ENCODE measurements around the gene KCNJ6.

Gene KCNJ6

DNA sequence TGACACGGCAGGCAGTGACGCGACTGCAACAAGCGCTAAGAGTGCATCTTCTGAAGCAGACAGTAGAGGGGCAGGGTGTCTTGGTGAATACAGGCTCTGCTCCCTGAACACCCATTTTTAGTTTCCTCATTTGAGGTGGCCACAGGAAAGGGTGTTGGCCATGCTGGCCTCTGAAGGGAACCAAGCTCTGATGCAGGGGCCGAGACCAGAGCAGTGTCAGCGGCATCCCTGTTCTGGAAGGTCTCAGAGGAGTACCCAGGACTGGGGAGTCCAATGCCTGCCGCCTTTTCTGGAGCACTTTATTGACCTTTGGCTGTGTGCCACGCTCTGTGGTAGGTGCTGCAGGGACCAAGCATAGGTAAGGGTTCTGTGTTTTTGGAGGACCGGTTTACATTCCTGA lies 100.4 kb downstream of the KCNJ6 start:
- DNase-seq (ENCODE audit: low spot score): no peak

- no peak for DNase-seq (ENCODE audit: low spot score)
These were observed 104.5 kb downstream of the KCNJ6 start for GRCh38 chr21:37811711-37812110.

DNA sequence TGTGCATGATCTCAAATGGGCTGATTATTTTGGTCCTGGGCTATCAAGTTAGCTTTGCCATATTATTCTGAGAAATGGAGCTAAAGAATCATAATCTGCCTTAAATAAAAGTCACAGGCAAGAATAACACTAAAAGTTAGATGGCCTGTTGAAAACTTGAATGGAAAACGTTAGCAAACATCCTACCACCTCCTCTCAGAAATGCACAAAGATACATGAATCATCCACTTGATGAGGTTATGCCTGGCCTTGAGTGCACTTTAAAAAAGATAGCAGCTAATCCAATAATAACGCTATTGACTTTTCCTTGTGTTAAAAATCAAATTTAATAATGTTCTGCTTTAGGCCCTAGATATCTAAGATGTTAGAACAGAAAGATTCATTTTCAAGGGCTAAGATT lies 108.0 kb downstream of the KCNJ6 start:
- DNase-seq (ENCODE audit: low spot score): no peak

DNA sequence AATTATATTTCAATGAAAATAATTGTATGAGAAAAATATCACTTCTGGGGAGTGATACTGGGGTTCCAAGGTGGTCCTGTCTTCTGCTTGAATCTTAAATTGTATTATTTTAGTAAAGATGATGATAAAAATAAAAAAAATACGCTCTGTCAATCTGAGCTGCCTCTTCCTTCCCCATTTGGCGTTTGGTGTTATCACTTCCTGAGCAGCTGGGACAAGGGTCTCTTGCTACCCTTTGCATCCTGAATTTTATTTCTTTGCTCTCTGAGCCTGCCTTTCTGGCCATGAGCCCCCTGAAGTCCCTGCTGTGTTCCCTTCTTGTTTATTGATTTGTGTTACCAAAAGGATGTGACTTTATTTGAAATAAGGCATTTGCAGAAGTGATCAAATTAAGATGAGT lies 111.0 kb downstream of the KCNJ6 start:
- DNase-seq (ENCODE audit: low spot score): no peak

DNA sequence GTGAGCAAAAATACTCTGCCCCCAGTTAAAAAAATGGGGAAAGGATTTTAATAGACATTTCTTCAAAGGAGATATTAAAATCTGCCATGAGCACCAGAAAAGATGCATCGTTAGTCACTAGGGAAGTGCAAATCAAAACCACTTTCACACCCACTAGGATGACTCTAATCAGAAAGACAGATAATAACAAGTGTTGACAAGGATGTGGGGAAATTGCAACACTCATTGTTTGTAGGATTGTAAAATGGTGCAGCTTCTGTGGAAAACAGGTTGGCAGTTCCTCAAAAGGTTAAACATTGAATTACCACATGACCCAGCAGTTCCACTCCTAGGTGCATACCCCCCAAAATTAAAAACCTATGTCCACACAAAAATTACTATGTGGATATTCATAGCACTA lies 112.3 kb downstream of the KCNJ6 start:
- no peak for DNase-seq (ENCODE audit: low spot score)

GRCh38 chr21:37803101-37803651 lies 113.1 kb downstream of the KCNJ6 start:
- DNase-seq (ENCODE audit: low spot score): no peak

- no peak for DNase-seq (ENCODE audit: low spot score)
These were observed 115.7 kb downstream of the KCNJ6 start for GRCh38 chr21:37800456-37801061.

- no peak for DNase-seq (ENCODE audit: low spot score)
These were observed 116.2 kb downstream of the KCNJ6 start for GRCh38 chr21:37800057-37800455.

- DNase-seq (ENCODE audit: low spot score): no peak
These were observed 116.8 kb downstream of the KCNJ6 start for GRCh38 chr21:37799211-37800056.

- DNase-seq (ENCODE audit: low spot score): no peak
These were observed 118.9 kb downstream of the KCNJ6 start for GRCh38 chr21:37797403-37797802.

- DNase-seq (ENCODE audit: low spot score): no peak
These were observed 120.2 kb downstream of the KCNJ6 start for GRCh38 chr21:37796011-37796410.

- DNase-seq (ENCODE audit: low spot score): no peak
These were observed 122.6 kb downstream of the KCNJ6 start for GRCh38 chr21:37793660-37794059.

GRCh38 chr21:37792046-37792445 lies 124.2 kb downstream of the KCNJ6 start:
- no peak for DNase-seq (ENCODE audit: low spot score)

DNA sequence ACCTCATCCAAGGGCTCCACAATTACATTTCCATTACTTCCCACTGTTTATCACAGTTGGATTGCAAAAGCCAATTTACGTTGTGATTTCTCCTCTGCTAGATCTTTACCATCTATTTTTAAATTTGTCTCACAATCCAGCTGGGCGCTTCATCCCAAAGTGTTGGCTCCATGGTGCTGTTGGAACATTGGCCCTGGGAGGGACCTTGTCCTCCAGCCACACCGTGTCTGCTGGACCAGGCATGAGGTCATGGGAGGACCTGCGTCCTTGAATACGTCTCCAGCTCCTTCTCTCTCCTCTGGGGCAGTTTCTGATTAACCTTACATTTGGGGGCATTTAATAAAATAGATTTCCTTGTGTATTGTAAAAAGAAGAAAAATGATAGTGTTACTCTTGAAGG lies 125.4 kb downstream of the KCNJ6 start:
- no peak for DNase-seq (ENCODE audit: low spot score)

DNA sequence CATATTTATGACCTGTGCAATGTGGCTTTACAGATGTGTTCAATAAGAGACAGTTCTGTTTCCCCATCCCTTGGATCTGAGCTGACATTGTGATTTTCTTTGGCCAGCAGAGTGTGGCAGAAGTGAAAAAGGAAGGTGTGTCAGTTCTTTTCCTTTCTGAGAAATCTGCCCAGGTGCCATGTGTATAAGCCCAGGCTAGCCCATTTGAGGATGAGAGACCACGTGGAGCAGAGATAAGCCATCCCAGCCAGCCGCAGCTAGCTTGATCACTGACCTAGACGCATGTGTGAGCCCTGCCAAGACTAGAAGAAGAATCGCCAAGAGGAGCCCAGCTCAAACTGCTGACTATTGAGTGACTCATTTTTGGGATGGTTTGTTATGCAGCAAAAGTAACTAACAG lies 127.8 kb downstream of the KCNJ6 start:
- DNase-seq (ENCODE audit: low spot score): no peak

DNA sequence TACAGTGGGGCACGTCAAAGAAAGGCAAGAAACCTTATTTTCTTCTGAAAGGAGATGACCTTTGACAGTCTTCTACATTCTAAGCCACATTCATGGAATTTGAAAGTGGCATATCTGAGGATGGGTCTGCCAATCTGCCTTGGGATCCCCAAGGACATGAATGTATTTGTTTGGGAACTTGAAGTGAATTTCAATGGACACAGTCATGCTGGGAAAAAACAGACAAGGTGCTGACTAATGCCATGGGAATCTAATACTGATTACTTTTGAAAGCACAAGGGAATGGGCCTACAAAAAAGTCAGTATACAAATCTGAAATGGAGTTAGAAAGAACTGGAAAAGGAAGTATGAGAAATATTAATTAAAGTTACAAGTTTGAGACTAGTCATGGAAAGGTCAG lies 128.8 kb downstream of the KCNJ6 start:
- peak; percentile 69 for DNase-seq (ENCODE audit: low spot score)

- DNase-seq (ENCODE audit: low spot score): no peak
These were observed 131.5 kb downstream of the KCNJ6 start for GRCh38 chr21:37784591-37785318.

- DNase-seq (ENCODE audit: low spot score): no peak
These were observed 133.2 kb downstream of the KCNJ6 start for GRCh38 chr21:37783016-37783415.

GRCh38 chr21:37780991-37781983 lies 135.0 kb downstream of the KCNJ6 start:
- no peak for DNase-seq (ENCODE audit: low spot score)

DNA sequence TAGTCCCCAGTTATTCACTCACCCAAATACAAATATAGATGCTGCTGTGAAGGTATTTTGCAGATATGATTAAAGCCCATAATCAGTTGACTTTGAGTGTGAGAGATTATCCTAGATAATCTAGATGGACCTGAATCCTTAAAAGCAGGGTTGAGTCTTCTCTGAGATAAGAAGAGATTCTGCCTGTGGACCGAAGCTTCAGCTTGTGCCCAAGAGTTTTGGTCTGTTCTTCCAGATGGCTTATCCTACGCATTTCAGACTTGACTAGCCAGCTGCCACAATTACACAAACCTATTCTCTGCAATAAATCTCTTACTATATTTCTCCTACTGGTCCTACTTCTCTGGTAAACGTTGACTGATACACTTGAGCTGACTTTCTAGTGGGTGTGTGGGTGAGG lies 145.1 kb downstream of the KCNJ6 start:
- no peak for DNase-seq (ENCODE audit: low spot score)

DNA sequence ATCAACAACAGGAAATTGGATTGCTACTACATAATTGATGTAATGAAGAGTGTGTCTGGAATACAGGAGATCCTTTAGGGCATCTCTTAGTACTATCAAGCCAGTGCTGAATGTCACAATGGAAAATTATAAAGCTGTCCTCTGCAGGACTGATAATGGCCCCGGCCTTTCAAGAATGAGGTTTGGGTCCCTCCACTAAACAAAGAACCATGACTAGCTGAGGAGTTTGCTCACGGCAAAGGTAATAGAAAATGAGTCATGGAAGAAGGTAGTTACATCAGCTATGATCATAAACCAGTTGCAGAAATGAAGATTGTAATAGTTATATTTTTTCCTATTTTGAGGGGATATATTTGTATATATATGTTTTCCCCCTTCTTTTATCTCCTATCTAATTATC lies 145.8 kb downstream of the KCNJ6 start:
- DNase-seq (ENCODE audit: low spot score): no peak

DNA sequence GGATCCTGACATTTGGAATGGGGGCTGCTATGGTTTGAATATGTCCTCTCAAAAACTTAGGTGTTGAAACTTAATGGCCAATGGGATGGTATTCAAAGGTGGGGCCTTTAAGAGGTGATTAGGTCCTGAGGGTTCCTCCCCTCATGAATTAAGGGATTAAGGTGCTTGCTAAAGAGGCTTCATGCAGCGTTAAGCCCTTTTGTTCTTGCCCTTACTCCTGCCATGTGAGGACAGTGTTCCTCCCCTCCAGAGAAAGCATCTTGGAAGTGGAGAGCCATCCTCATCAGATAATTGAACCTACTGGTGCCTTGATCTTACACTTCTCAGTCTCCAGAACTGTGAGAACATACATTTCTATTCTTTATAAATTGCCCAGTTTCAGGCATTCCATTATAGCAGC lies 146.6 kb downstream of the KCNJ6 start:
- DNase-seq (ENCODE audit: low spot score): no peak
